Fibroblast of villous mesenchyme (primary cell): ENCODE results near the gene DCDC2B. TPM values are rescaled to one million over a fixed set of nuclear protein-coding genes. Genes with fewer than 3 reads are reported as not detected.
"Not testable (repeated sequence)": the region's sequence is repeated elsewhere in the genome, so short reads cannot be mapped to it uniquely, and the experiment has no call there.

Source experiments
- DNase-seq: peaks from one replicate; pipeline ENCODE4 v3.0.0-alpha.2; 2010; ENCODE audit warnings: low read depth
- H3K4me3 ChIP-seq: 2 replicates; pipeline ENCODE4 v1.5.1; 2011; ENCODE audit warnings: low read depth, mild to moderate bottlenecking, low read length
- CTCF ChIP-seq: IDR thresholded peaks from 2 replicates; pipeline ENCODE4 v1.5.1; 2012; ENCODE audit warnings: low read depth, mild to moderate bottlenecking, low read length; ENCODE audit not compliant: insufficient read depth
- total RNA-seq: library from RNA; depleted of rRNA; stranded (reverse); fragments of >200 nt; gene quantifications from 2 replicates; pipeline ENCODE4 v1.2.3, GENCODE V29; 2012

Gene DCDC2B
- total RNA-seq: not detected in 2 replicates

GRCh38 chr1:32208891-32209328, at the start of gene DCDC2B:
Gene DCDC2B (plus strand): TSS chr1:32209089. CDS start chr1:32209094, 5 bp downstream.
- peak; percentile 35 for DNase-seq
- no peak within 1 kb of the TSS for H3K4me3 ChIP-seq
- TF ChIP-seq CTCF: no peak

- no peak overlapping the region for H3K4me3 ChIP-seq
- TF ChIP-seq CTCF: no peak
- DNase-seq: no peak
These were observed 49.7 kb upstream of the DCDC2B start for GRCh38 chr1:32159189-32159588.

- DNase-seq: no peak
- TF ChIP-seq CTCF: no peak
- no peak overlapping the region for H3K4me3 ChIP-seq
These were observed 45.5 kb upstream of the DCDC2B start for GRCh38 chr1:32163405-32163804.

DNA sequence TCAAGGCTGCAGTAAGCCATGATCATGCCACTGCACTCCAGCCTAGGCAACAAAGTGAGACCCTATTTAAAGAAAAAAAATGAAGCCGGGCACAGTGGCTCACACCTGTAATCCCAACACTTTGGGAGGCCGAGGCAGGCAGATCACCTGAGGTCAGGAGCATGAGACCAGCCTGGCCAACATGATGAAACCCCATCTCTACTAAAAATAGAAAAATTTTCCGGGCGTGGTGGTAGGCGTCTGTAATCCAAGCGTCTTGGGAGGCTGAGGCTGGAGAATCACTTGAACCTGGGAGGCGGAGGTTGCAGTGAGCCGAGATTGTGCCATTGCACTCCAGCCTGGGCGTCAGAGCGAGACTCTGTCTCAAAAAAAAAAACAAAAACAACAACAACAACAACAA, 43.3 kb upstream of the DCDC2B start:
- not testable (repeated sequence) for H3K4me3 ChIP-seq, DNase-seq

DNA sequence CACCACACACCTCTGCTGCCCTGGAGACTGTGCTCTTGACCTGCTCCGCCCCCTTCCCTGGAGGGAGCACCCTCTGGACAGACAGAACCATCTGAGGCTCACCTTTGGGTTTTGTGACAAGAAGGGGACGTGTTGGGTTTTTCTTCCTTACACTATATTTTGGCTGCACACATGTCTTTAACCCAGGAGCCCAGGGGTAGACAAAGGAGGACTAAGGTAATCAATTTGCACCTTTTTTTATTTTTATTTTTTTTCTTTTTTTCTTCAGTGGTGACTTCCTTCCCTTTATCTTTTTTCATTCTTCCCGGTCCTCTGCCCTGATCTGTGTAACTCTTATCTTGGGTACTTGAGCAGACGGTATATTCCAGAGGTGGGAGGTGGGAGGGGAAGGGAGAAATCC, 37.9 kb upstream of the DCDC2B start:
- no peak for TF ChIP-seq CTCF
- no peak overlapping the region for H3K4me3 ChIP-seq
- no peak for DNase-seq

DNA sequence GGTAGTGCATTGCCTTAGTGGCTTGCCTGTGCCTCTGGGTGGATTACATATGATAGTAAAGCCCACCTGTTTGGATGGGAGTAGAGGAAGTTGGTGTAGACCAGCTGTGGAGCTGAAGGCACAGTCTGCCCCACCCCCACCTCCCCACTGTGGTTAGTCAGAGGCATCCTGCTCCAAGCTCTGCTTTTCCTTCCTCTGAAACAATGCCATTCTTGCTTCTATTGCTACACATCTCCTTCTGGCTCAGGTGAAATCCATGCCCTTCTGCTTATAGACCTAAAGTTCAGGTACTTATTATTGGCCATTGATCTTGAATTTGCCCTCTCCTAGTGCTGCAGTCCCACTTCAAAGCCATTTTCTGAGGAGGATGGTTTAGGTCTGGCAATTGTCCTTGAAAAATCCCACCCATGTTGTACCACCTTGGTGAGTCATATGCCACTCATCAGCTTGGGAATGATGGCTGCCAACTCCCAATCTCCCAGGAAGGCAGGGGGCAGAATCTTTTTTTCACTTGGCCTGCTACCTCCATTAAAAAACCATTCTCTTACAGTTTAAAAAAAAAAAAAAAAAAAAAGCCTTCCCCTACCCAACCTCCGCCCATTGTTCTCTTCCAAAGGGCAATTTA, 36.2 kb upstream of the DCDC2B start:
- TF ChIP-seq CTCF: no peak
- H3K4me3 ChIP-seq: no peak overlapping the region
- no peak for DNase-seq

GRCh38 chr1:32178380-32179192, 30.3 kb upstream of the DCDC2B start:
- peak; percentile 61 for DNase-seq

More at GRCh38 chr1:32178380-32179192, 30.3 kb upstream of the DCDC2B start:
- TF ChIP-seq CTCF: no peak
- peak overlapping the region; percentile 79 for H3K4me3 ChIP-seq
